PC-3 (cell line): ENCODE results near the gene STK39. TPM values are rescaled to one million over a fixed set of nuclear protein-coding genes. Genes with fewer than 3 reads are reported as not detected.

Source experiments
- ATAC-seq: fragments of 200-7000 bp; cut with Tn5 transposase; 2 replicates; pipeline ENCODE4 v1.9.1; 2020; ENCODE audit warnings: mild to moderate bottlenecking, moderate library complexity
- BruUV-seq: library from RNA; stranded (reverse); fragments of 400-500 nt; replicated peaks from 2 replicates; lab custom pipeline; 2021; lab: Mats Ljungman, UMichigan
- CTCF ChIA-PET: fragments of 300-600 bp; sonication (Branson Sonifier 250); formaldehyde crosslinking; loops from one replicate; lab custom pipeline; 2022; ENCODE audit warnings: antibody characterized with exemption; lab: Charles Lee
- POLR2A ChIA-PET: fragments of 300-600 bp; sonication (Branson Sonifier 250); formaldehyde crosslinking; loops from one replicate; lab custom pipeline; 2022; ENCODE audit warnings: antibody characterized with exemption; ENCODE audit not compliant: unreplicated experiment; lab: Charles Lee
- DNase-seq: peaks from one replicate; pipeline ENCODE4 v3.0.0-alpha.2; 2015
- H2AFZ ChIP-seq: fragments of 300-600 bp; sonication (generic); 2 replicates; pipeline ENCODE4 v1.6.0; 2016; ENCODE audit warnings: antibody characterized with exemption, low read length
- H3F3A ChIP-seq: fragments of 300-600 bp; sonication (generic); one replicate; pipeline ENCODE4 v1.6.0; 2017; ENCODE audit warnings: antibody characterized with exemption, low read length, control low read depth, mild to moderate bottlenecking; ENCODE audit not compliant: unreplicated experiment
- H3K27ac ChIP-seq: fragments of 300-600 bp; sonication (generic); 2 replicates; pipeline ENCODE4 v1.5.1; 2016; ENCODE audit warnings: mild to moderate bottlenecking, low read length
- H3K27me3 ChIP-seq: fragments of 300-600 bp; sonication (generic); 2 replicates; pipeline ENCODE4 v1.6.1; 2016; ENCODE audit warnings: low read length, mixed read lengths
- H3K36me3 ChIP-seq: fragments of 300-600 bp; sonication (generic); 2 replicates; pipeline ENCODE4 v1.6.1; 2016; ENCODE audit warnings: low read depth, mixed run types, low read length, mixed read lengths
- H3K4me1 ChIP-seq: fragments of 300-600 bp; sonication (generic); 2 replicates; pipeline ENCODE4 v1.5.1; 2016; ENCODE audit warnings: low read length; ENCODE audit not compliant: insufficient read depth
- H3K4me2 ChIP-seq: fragments of 300-600 bp; sonication (generic); 2 replicates; pipeline ENCODE4 v1.6.0; 2016; ENCODE audit warnings: low read length
- H3K4me3 ChIP-seq: fragments of 300-600 bp; sonication (generic); 2 replicates; pipeline ENCODE4 v1.5.1; 2016; ENCODE audit warnings: mild to moderate bottlenecking, low read length, mixed read lengths
- H3K79me2 ChIP-seq: fragments of 300-600 bp; sonication (generic); 2 replicates; pipeline ENCODE4 v1.6.1; 2017; ENCODE audit warnings: low read length, mixed read lengths
- H3K9ac ChIP-seq: fragments of 300-600 bp; sonication (generic); 2 replicates; pipeline ENCODE4 v1.6.0; 2016; ENCODE audit warnings: mild to moderate bottlenecking, low read length
- H3K9me2 ChIP-seq: fragments of 300-600 bp; sonication (generic); replicated peaks from 2 replicates; pipeline ENCODE4 v1.6.1; 2016; ENCODE audit warnings: mixed run types, low read length, mixed read lengths
- H3K9me3 ChIP-seq: fragments of 300-600 bp; sonication (generic); 2 replicates; pipeline ENCODE4 v1.6.1; 2016; ENCODE audit warnings: low read length, mixed read lengths
- H4K20me1 ChIP-seq: fragments of 300-600 bp; sonication (generic); 2 replicates; pipeline ENCODE4 v1.6.1; 2016; ENCODE audit warnings: low read length, mixed read lengths
- EZH2 ChIP-seq: fragments of 300-600 bp; sonication (generic); IDR thresholded peaks from one replicate; pipeline ENCODE4 v1.6.1; 2017; ENCODE audit warnings: antibody characterized with exemption, mild to moderate bottlenecking, low read length; ENCODE audit not compliant: unreplicated experiment
- EZH2phosphoT487 ChIP-seq: fragments of 300-600 bp; sonication (generic); IDR thresholded peaks from 2 replicates; pipeline ENCODE4 v1.6.1; 2018; ENCODE audit warnings: mild to moderate bottlenecking, antibody characterized with exemption, low read length, borderline replicate concordance
- intact Hi-C: fragments of 100-400 bp; cut with micrococcal nuclease; formaldehyde crosslinking; loops from 2 replicates; pipeline ENCODE4 v1.9.0; 2023
- total RNA-seq: library from RNA; depleted of rRNA; stranded (reverse); fragments of >200 nt; gene quantifications from 2 replicates; pipeline ENCODE4 v1.2.3, GENCODE V29; 2014
- TF ChIP-seq, protein P1 (sequence below): fragments of 300-600 bp; sonication (generic); conservative IDR thresholded peaks from 2 replicates; pipeline ENCODE4 v1.5.1; 2017; ENCODE audit warnings: antibody characterized with exemption, low read depth, mild to moderate bottlenecking, low read length

STK39 gene
- total RNA-seq, 1 experiment from 2014 or later: 17.9 TPM

DNA sequence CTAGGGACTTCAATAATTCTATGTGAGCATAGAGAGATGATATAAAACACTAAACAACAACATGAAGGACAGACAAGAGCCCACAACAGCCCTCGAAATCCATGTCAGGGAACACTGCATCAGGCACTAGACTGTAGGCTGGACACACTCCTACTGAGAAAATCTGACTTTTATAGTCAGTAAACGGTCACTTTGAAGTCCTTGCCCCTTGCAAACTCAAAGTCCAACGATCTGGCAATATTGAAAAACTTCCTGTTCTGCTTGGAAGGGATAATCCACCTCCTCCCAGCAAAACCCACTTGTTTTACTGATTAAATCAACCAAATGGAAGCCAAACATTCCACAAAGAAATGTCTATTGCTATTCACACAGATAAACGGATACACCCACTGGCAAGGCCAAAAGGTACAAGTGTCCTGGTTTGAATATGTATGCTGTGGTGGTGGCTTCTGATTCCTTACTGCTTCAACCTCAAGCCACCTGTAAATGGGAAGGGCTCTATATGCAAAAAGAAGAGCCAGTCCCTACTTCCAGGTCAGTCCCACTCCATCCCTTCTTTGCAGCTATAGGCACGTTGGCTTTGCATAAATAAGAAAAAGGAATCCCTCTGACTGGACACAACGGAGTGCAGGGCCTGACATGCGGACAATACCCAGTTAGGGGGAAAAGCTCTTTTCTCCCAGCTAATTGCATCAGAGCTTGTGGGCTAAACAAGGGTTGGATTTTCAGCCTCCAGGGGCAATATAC lies 56.6 kb downstream of the STK39 start:
- no peaks in the 10 kb centered on the region for H3K27me3 ChIP-seq
- intact Hi-C loops: loop anchor here (5.0 kb wide), 3 partner anchors 33 to 57 kb away; partner anchors contain the start of gene STK39
- H3K4me3 ChIP-seq: no peak overlapping the region
- no peaks in the 10 kb centered on the region for H3F3A ChIP-seq
- no peak for TF ChIP-seq EZH2phosphoT487
- H4K20me1 ChIP-seq: no peaks in the 10 kb centered on the region
- BruUV-seq: no TSS peak
- POLR2A ChIA-PET: no interaction called here
- H3K36me3 ChIP-seq: no peaks in the 10 kb centered on the region
- DNase-seq: peak; percentile 9
- peak overlapping the region; percentile 77 for H3K27ac ChIP-seq
- H3K79me2 ChIP-seq: peaks cover 80% of the 10 kb centered on the region
- no peaks in the 10 kb centered on the region for H3K9me2 ChIP-seq
- H3K4me1 ChIP-seq: peaks cover 54% of the 10 kb centered on the region
- no peak overlapping the region for H2AFZ ChIP-seq
- CTCF ChIA-PET: no interaction called here
- no peaks in the 10 kb centered on the region for H3K9me3 ChIP-seq
- no peak overlapping the region for H3K9ac ChIP-seq
- no peak for ATAC-seq
- peak overlapping the region; percentile 64 for H3K4me2 ChIP-seq

GRCh38 chr2:168189835-168190569 lies 57.4 kb downstream of the STK39 start:
- H4K20me1 ChIP-seq: no peaks in the 10 kb centered on the region
- intact Hi-C loops: loop anchor here (5.0 kb wide), 3 partner anchors 33 to 57 kb away; partner anchors contain the start of gene STK39
- H2AFZ ChIP-seq: no peak overlapping the region
- ChIA-PET POLR2A (interaction anchor here (0.6 kb wide), 2 partner anchors 59 to 147 kb away, joined by 3 read pairs; no protein-coding TSS in a partner anchor), CTCF (no interaction called here)
- BruUV-seq: TSS peak; percentile 85
- no peaks in the 10 kb centered on the region for H3K9me3 ChIP-seq
- no peaks in the 10 kb centered on the region for H3F3A ChIP-seq
- H3K9me2 ChIP-seq: no peaks in the 10 kb centered on the region
- H3K27me3 ChIP-seq: no peaks in the 10 kb centered on the region
- peaks cover 61% of the 10 kb centered on the region for H3K4me1 ChIP-seq
- peak; percentile 87 for ATAC-seq
- peak overlapping the region; percentile 15; the same call in 1 of the 2 replicates for H3K9ac ChIP-seq
- TF ChIP-seq EZH2phosphoT487: no peak
- TF ChIP-seq EZH2: no peak
- TF ChIP-seq, protein P1, sequence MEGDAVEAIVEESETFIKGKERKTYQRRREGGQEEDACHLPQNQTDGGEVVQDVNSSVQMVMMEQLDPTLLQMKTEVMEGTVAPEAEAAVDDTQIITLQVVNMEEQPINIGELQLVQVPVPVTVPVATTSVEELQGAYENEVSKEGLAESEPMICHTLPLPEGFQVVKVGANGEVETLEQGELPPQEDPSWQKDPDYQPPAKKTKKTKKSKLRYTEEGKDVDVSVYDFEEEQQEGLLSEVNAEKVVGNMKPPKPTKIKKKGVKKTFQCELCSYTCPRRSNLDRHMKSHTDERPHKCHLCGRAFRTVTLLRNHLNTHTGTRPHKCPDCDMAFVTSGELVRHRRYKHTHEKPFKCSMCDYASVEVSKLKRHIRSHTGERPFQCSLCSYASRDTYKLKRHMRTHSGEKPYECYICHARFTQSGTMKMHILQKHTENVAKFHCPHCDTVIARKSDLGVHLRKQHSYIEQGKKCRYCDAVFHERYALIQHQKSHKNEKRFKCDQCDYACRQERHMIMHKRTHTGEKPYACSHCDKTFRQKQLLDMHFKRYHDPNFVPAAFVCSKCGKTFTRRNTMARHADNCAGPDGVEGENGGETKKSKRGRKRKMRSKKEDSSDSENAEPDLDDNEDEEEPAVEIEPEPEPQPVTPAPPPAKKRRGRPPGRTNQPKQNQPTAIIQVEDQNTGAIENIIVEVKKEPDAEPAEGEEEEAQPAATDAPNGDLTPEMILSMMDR: no peak
- H3K4me2 ChIP-seq: peak overlapping the region; percentile 69
- H3K27ac ChIP-seq: peak overlapping the region; percentile 77
- peaks cover 80% of the 10 kb centered on the region for H3K79me2 ChIP-seq
- peak overlapping the region; percentile 18; the same call in 1 of the 2 replicates for H3K4me3 ChIP-seq
- peak; percentile 89 for DNase-seq
- no peaks in the 10 kb centered on the region for H3K36me3 ChIP-seq

DNA sequence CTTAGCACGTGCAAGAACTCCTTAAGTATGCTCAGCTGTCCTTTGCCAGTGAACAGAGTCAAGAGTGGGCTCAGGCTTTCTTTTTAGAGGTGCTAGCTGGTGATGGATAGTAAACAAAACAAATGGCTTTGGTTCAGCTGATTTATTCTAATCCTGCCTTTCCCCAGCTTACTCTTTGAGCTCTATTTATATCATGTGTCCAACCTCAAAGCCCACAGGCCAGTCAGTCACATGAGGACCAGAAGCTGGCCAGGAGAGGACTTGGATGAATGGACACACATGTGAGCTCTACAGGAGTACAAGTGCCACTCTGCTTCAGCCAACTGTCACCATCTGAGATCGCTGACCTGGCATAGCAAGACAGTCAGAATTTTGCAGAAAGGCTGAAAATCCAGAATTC lies 59.4 kb downstream of the STK39 start:
- ChIA-PET CTCF (no interaction called here), POLR2A (no interaction called here)
- no peak overlapping the region for H3K9ac ChIP-seq
- TF ChIP-seq, protein P1: no peak
- no peak for TF ChIP-seq EZH2
- TF ChIP-seq EZH2phosphoT487: no peak
- BruUV-seq: no TSS peak
- H2AFZ ChIP-seq: no peak overlapping the region
- DNase-seq (no peak), ATAC-seq (no peak)
- no peaks in the 10 kb centered on the region for H4K20me1 ChIP-seq
- H3K4me1 ChIP-seq: peaks cover 70% of the 10 kb centered on the region
- intact Hi-C loops: no loop called here
- H3K4me2 ChIP-seq: no peak overlapping the region
- H3K9me3 ChIP-seq: no peaks in the 10 kb centered on the region
- no peaks in the 10 kb centered on the region for H3F3A ChIP-seq
- no peaks in the 10 kb centered on the region for H3K9me2 ChIP-seq
- no peak overlapping the region for H3K4me3 ChIP-seq
- H3K27ac ChIP-seq: no peak overlapping the region
- H3K79me2 ChIP-seq: peaks cover 91% of the 10 kb centered on the region
- no peaks in the 10 kb centered on the region for H3K36me3 ChIP-seq
- no peaks in the 10 kb centered on the region for H3K27me3 ChIP-seq
